ENCODE measurements around the gene ATP10A.

Gene ATP10A

GRCh38 chr15:25799906-25800700 lies 63.0 kb downstream of the ATP10A start:
- TF ChIP-seq CTCF (IDR thresholded peaks at IDR 0.05; ENCODE audit: low read depth, low read length): no peak
- in situ Hi-C loops (cut with HindIII; ENCODE audit: low sequenced_read_pairs): no loop called here
- no peak overlapping the region for H3K4me3 ChIP-seq (ENCODE audit: low read depth, low read length)
- no peak for DNase-seq (ENCODE audit: low read depth, low spot score)

- DNase-seq (ENCODE audit: low read depth, low spot score): no peak
- in situ Hi-C loops (cut with HindIII; ENCODE audit: low sequenced_read_pairs): no loop called here
- TF ChIP-seq CTCF (IDR thresholded peaks at IDR 0.05; ENCODE audit: low read depth, low read length): no peak
- H3K4me3 ChIP-seq (ENCODE audit: low read depth, low read length): no peak overlapping the region
These were observed 64.9 kb downstream of the ATP10A start for GRCh38 chr15:25797936-25798901.

GRCh38 chr15:25797511-25797935 lies 65.6 kb downstream of the ATP10A start:
- no peak for TF ChIP-seq CTCF (IDR thresholded peaks at IDR 0.05; ENCODE audit: low read depth, low read length)
- in situ Hi-C loops (cut with HindIII; ENCODE audit: low sequenced_read_pairs): no loop called here
- DNase-seq (ENCODE audit: low read depth, low spot score): no peak

GRCh38 chr15:25797035-25797434 lies 66.1 kb downstream of the ATP10A start:
- no peak for TF ChIP-seq CTCF (IDR thresholded peaks at IDR 0.05; ENCODE audit: low read depth, low read length)
- in situ Hi-C loops (cut with HindIII; ENCODE audit: low sequenced_read_pairs): no loop called here
- H3K4me3 ChIP-seq (ENCODE audit: low read depth, low read length): no peak overlapping the region

More at GRCh38 chr15:25797511-25797935, 65.6 kb downstream of the ATP10A start:
- H3K4me3 ChIP-seq (ENCODE audit: low read depth, low read length): no peak overlapping the region

GRCh38 chr15:25796395-25796794 lies 66.7 kb downstream of the ATP10A start:
- no peak for TF ChIP-seq CTCF (IDR thresholded peaks at IDR 0.05; ENCODE audit: low read depth, low read length)
- in situ Hi-C loops (cut with HindIII; ENCODE audit: low sequenced_read_pairs): no loop called here
- no peak overlapping the region for H3K4me3 ChIP-seq (ENCODE audit: low read depth, low read length)
- DNase-seq (ENCODE audit: low read depth, low spot score): no peak

More at GRCh38 chr15:25797035-25797434, 66.1 kb downstream of the ATP10A start:
- no peak for DNase-seq (ENCODE audit: low read depth, low spot score)

- H3K4me3 ChIP-seq (ENCODE audit: low read depth, low read length): no peak overlapping the region
- no peak for TF ChIP-seq CTCF (IDR thresholded peaks at IDR 0.05; ENCODE audit: low read depth, low read length)
- no peak for DNase-seq (ENCODE audit: low read depth, low spot score)
- in situ Hi-C loops (cut with HindIII; ENCODE audit: low sequenced_read_pairs): no loop called here
These were observed 67.4 kb downstream of the ATP10A start for GRCh38 chr15:25795712-25796111.
